K562 (cell line): ENCODE measurements around the gene CACNA1A. TPM values are rescaled to one million over a fixed set of nuclear protein-coding genes. Genes with fewer than 3 reads are reported as not detected.
A peak's percentile ranks its signal among the peaks of the same experiment; 100 is the strongest.

Experiments used
- ATAC-seq: fragments of 200-7000 bp; cut with Tn5 transposase; 3 replicates; pipeline ENCODE4 v1.9.1; 2020; ENCODE audit warnings: moderate library complexity
- BruUV-seq: library from RNA; stranded (reverse); fragments of 400-500 nt; replicated peaks from 2 replicates; lab custom pipeline; 2021; lab: Mats Ljungman, UMichigan
- CTCF ChIA-PET: fragments of 300-600 bp; formaldehyde crosslinking; extraction: SDS; loops from one replicate; lab custom pipeline; 2021; ENCODE audit warnings: low intra/inter-chr PET ratio; lab: Yijun Ruan, JAX
- POLR2A ChIA-PET: fragments of 300-600, 350-650 bp; sonication (Branson Sonifier 250); formaldehyde crosslinking; extraction: SDS; loops from one replicate; lab custom pipeline; 2021; ENCODE audit warnings: antibody characterized with exemption, inconsistent platforms; lab: Yijun Ruan, JAX
- DNase-seq, 4 experiments: peaks; one replicate each; pipeline versions ENCODE4 v3.0.0 to v3.0.0-alpha.2; 2011 to 2018; ENCODE audit warnings: low spot score in 3 of 4, mixed read lengths in 3 of 4; ENCODE audit errors: extremely low read depth in 1 of 4
- FAIRE-seq: peaks from 2 replicates; lab custom pipeline; 2011; peaks lifted over from hg19 to GRCh38; lab: Jason Lieb, UNC
- H2AFZ ChIP-seq: 2 replicates; pipeline ENCODE4 v1.6.0; 2011; ENCODE audit warnings: low read depth, low read length, control low read depth, inconsistent platforms
- H3K27ac ChIP-seq: fragments of 200-600 bp; 3 replicates; pipeline ENCODE4 v1.8.0; 2011; ENCODE audit warnings: low read depth, mild to moderate bottlenecking, control low read depth, inconsistent platforms, low read length, moderate library complexity, mixed read lengths; ENCODE audit errors: extremely low read depth
- H3K27me3 ChIP-seq, 2 experiments: fragments of 300-600 bp in 1 of 2; 2 replicates in 1 of 2; 3 replicates in 1 of 2; pipeline versions ENCODE4 v1.6.0 to v1.8.0; 2011; ENCODE audit warnings: inconsistent platforms in 2 of 2, low read length in 2 of 2, mild to moderate bottlenecking in 1 of 2, mixed read lengths in 1 of 2, moderate library complexity in 1 of 2; ENCODE audit not compliant: control insufficient read depth in 2 of 2, insufficient read depth in 2 of 2
- H3K36me3 ChIP-seq: fragments of 300-600 bp; 3 replicates; pipeline ENCODE4 v1.8.0; 2011; ENCODE audit warnings: mild to moderate bottlenecking, low read length, inconsistent platforms; ENCODE audit not compliant: control insufficient read depth, insufficient read depth
- H3K4me1 ChIP-seq, 2 experiments: fragments of 200-600 bp in 1 of 2; replicated peaks in 1 of 2; 2 replicates in 1 of 2; 3 replicates in 1 of 2; pipeline versions ENCODE4 v1.5.1 to v1.8.0; 2011; ENCODE audit warnings: inconsistent platforms in 2 of 2, low read length in 2 of 2, mild to moderate bottlenecking in 1 of 2, mixed read lengths in 1 of 2, moderate library complexity in 1 of 2; ENCODE audit not compliant: control insufficient read depth in 2 of 2, insufficient read depth in 2 of 2
- H3K4me2 ChIP-seq: 2 replicates; pipeline ENCODE4 v1.6.1; 2011; ENCODE audit warnings: low read length, control low read depth, inconsistent platforms, mixed read lengths; ENCODE audit not compliant: insufficient read depth
- H3K4me3 ChIP-seq: fragments of 200-600 bp; sonication (generic), shearing (Covaris generic); 2 replicates; pipeline ENCODE4 v1.5.1; 2016; ENCODE audit warnings: control low read depth, inconsistent platforms
- H3K79me2 ChIP-seq: fragments of 200-600 bp; 3 replicates; pipeline ENCODE4 v1.8.0; 2011; ENCODE audit warnings: low read length, inconsistent platforms; ENCODE audit not compliant: control insufficient read depth, insufficient read depth
- H3K9ac ChIP-seq, 2 experiments: 2 replicates each; pipeline versions ENCODE4 v1.6.0 to v1.6.1; 2011; ENCODE audit warnings: low read depth in 2 of 2, low read length in 2 of 2, control low read depth in 1 of 2, inconsistent platforms in 1 of 2, mild to moderate bottlenecking in 1 of 2, mixed read lengths in 1 of 2; ENCODE audit not compliant: insufficient read depth in 1 of 2
- H3K9me1 ChIP-seq: one replicate; pipeline ENCODE4 v1.6.0; 2011; ENCODE audit warnings: inconsistent platforms, mild to moderate bottlenecking, low read length, moderate library complexity; ENCODE audit not compliant: control insufficient read depth, insufficient read depth
- H3K9me3 ChIP-seq: replicated peaks from 2 replicates; pipeline ENCODE4 v1.5.1; 2011; ENCODE audit warnings: low read depth, low read length, inconsistent platforms; ENCODE audit not compliant: control insufficient read depth, insufficient read depth
- H4K20me1 ChIP-seq: replicated peaks from 2 replicates; pipeline ENCODE4 v1.6.1; 2011; ENCODE audit warnings: low read length, inconsistent platforms, mixed read lengths; ENCODE audit not compliant: control insufficient read depth, insufficient read depth
- EP400 ChIP-seq: fragments of 450-650 bp; IDR thresholded peaks from 2 replicates; pipeline ENCODE4 v1.6.1; 2017; ENCODE audit warnings: antibody characterized with exemption, mild to moderate bottlenecking, moderate library complexity
- NFXL1 ChIP-seq: fragments of 450-650 bp; formaldehyde crosslinking; IDR thresholded peaks from 2 replicates; pipeline ENCODE4 v1.4.0; 2021; ENCODE audit warnings: mild to moderate bottlenecking
- NR0B1 ChIP-seq: fragments of 450-650 bp; IDR thresholded peaks from one replicate; pipeline ENCODE4 v1.6.1; 2018; ENCODE audit warnings: mild to moderate bottlenecking, moderate library complexity; ENCODE audit not compliant: partially characterized antibody
- OTX1 ChIP-seq: fragments of 450-650 bp; formaldehyde crosslinking; IDR thresholded peaks from 2 replicates; pipeline ENCODE4 v1.4.0; 2022; ENCODE audit warnings: mild to moderate bottlenecking
- PHB2 ChIP-seq: fragments of 450-650 bp; IDR thresholded peaks from 2 replicates; pipeline ENCODE4 v1.6.1; 2017; ENCODE audit warnings: low read depth
- RBFOX2 ChIP-seq: fragments of 200-400 bp; formaldehyde crosslinking; IDR thresholded peaks from 2 replicates; pipeline ENCODE4 v1.6.1; 2017; ENCODE audit warnings: low read depth, mild to moderate bottlenecking, low read length, moderate library complexity
- SNIP1 ChIP-seq: fragments of 450-650 bp; IDR thresholded peaks from 2 replicates; pipeline ENCODE4 v1.7.1; 2017; ENCODE audit warnings: low read depth, mild to moderate bottlenecking
- SP2 ChIP-seq: IDR thresholded peaks from 2 replicates; pipeline ENCODE4 v1.6.1; 2011; ENCODE audit warnings: mild to moderate bottlenecking, low read depth, low read length, moderate library complexity; ENCODE audit not compliant: poor library complexity, severe bottlenecking; ENCODE audit errors: extremely low read depth
- SREBF2 ChIP-seq: sonication (generic); formaldehyde crosslinking; IDR thresholded peaks from 2 replicates; pipeline ENCODE4 v1.4.0; 2020; ENCODE audit warnings: mild to moderate bottlenecking, missing genetic modification reagents
- U2AF1 ChIP-seq: fragments of 200-400 bp; formaldehyde crosslinking; optimal IDR thresholded peaks from 2 replicates; pipeline ENCODE3; 2017; ENCODE audit warnings: mild to moderate bottlenecking, low read depth, low read length, moderate library complexity
- XRCC5 ChIP-seq: fragments of 200-400 bp; formaldehyde crosslinking; IDR thresholded peaks from 2 replicates; pipeline ENCODE4 v1.6.1; 2017; ENCODE audit warnings: low read depth, mild to moderate bottlenecking, low read length
- WGBS: fragments of 100-300 bp; shearing (Covaris generic); methylation state at CpG from one replicate; pipeline ENCODE4 v1.1.6; 2016; ENCODE audit warnings: low coverage, mixed read lengths; ENCODE audit not compliant: insufficient coverage; ENCODE audit errors: missing lambda C conversion rate; 5-methylcytosine and 5-hydroxymethylcytosine counted together
- in situ Hi-C: fragments of 300-500 bp; cut with MboI; formaldehyde crosslinking; loops from 4 replicates; pipeline ENCODE4 v1.15.0; 2018; ENCODE audit warnings: inconsistent platforms, mixed read lengths
- intact Hi-C: fragments of 100-400 bp; cut with micrococcal nuclease; formaldehyde crosslinking; loops from 2 replicates; pipeline ENCODE4 v1.14.2; 2022
- polyA plus RNA-seq, 8 experiments: library from polyadenylated mRNA; depleted of rRNA in 4 of 8; stranded (reverse) in 5 of 8; unstranded in 3 of 8; fragments of >200 nt; fragmentation: Nextera tagmentation in 2 of 8; fragmentation: Illumina TruSeq in 1 of 8; extraction: Ambion mirVana in 2 of 8; extraction: Trizol in 1 of 8; gene quantifications; 2 replicates each; pipeline versions ENCODE4 v1.2.1 to v1.2.3, GENCODE V29; 2011 to 2014; ENCODE audit warnings: inconsistent platforms in 1 of 8, missing spikeins in 1 of 8
- total RNA-seq, 7 experiments: library from RNA; depleted of rRNA in 6 of 7; stranded (reverse); fragments of >200 nt in 6 of 7; fragmentation: Illumina TruSeq in 2 of 7; extraction: Trizol in 2 of 7; gene quantifications; 2 replicates each; pipeline versions ENCODE4 v1.2.1 to v1.2.3, GENCODE V29; 2011 to 2021; ENCODE audit warnings: low replicate concordance in 1 of 7
- TF ChIP-seq, protein P1 (sequence below), 2 experiments: IDR thresholded peaks in 1 of 2; conservative IDR thresholded peaks in 1 of 2; 2 replicates each; pipeline ENCODE4 v1.6.1; 2016; ENCODE audit warnings: low read depth in 2 of 2, mild to moderate bottlenecking in 1 of 2, missing compliant biosample characterization in 1 of 2, missing genetic modification characterization in 1 of 2, moderate library complexity in 1 of 2
- TF ChIP-seq, protein P2 (sequence below): sonication (generic); formaldehyde crosslinking; IDR thresholded peaks from 2 replicates; pipeline ENCODE4 v1.8.0; 2022; ENCODE audit warnings: mild to moderate bottlenecking, missing genetic modification reagents

Gene CACNA1A
- total and polyA plus RNA-seq, 9 of the 15 experiments (the other 6 are each of a cell fraction or from before 2014, with no cell fraction given) = 0.03 to 0.20 (median 0.09) TPM; not detected in 1

- no TSS peak for BruUV-seq
- POLR2A ChIA-PET = no interaction called here
- no peaks in the 10 kb centered on the region for H3K9me1 ChIP-seq
- H3K27me3 ChIP-seq = peaks cover 3 to 14% of the 10 kb centered on the region in 2 experiments; a peak in 3 of 5 replicates
- no peak overlapping the region for H3K9ac ChIP-seq
- FAIRE-seq (peak; percentile 35), ATAC-seq (no peak), DNase-seq (peak in 1 of 4 experiments; percentile 18)
- CTCF ChIA-PET = no interaction called here
- H3K79me2 ChIP-seq = no peaks in the 10 kb centered on the region
- H3K36me3 ChIP-seq = no peaks in the 10 kb centered on the region
- no peak overlapping the region for H3K27ac ChIP-seq
- no peaks in the 10 kb centered on the region for H4K20me1 ChIP-seq
- WGBS = 0% methylated on average over 7 of the region's 7 CpGs
- H3K4me1 ChIP-seq = no peaks in the 10 kb centered on the region
- in situ Hi-C loops (no loop called here), intact Hi-C loops (loop anchor here (1.0 kb wide), 1 partner anchor 58 kb away; no protein-coding TSS in a partner anchor)
- H3K4me2 ChIP-seq = no peak overlapping the region
- no peak overlapping the region for H3K4me3 ChIP-seq
- H3K9me3 ChIP-seq = no peaks in the 10 kb centered on the region
- H2AFZ ChIP-seq = 0 out of 2 replicates have a peak overlapping the region, but pooled peaks have one; percentile 61
- TF ChIP-seq OTX1 (CRISPR knock-in tag) (no peak), EP400 (peak; percentile 42), U2AF1 (no peak), SP2 (no peak), NR0B1 (no peak), RBFOX2 (no peak), NFXL1 (CRISPR knock-in tag) (no peak), SREBF2 (CRISPR knock-in tag) (no peak), SNIP1 (no peak), XRCC5 (no peak), PHB2 (no peak)
- TF ChIP-seq, protein P1, sequence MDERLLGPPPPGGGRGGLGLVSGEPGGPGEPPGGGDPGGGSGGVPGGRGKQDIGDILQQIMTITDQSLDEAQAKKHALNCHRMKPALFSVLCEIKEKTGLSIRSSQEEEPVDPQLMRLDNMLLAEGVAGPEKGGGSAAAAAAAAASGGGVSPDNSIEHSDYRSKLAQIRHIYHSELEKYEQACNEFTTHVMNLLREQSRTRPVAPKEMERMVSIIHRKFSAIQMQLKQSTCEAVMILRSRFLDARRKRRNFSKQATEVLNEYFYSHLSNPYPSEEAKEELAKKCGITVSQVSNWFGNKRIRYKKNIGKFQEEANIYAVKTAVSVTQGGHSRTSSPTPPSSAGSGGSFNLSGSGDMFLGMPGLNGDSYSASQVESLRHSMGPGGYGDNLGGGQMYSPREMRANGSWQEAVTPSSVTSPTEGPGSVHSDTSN (CRISPR knock-in tag; IDR thresholded peaks at IDR 0.05; ENCODE audit: low read depth) = no peak
- TF ChIP-seq, protein P1 (tag; conservative IDR thresholded peaks at IDR 0.05; ENCODE audit: low read depth) = no peak
- TF ChIP-seq, protein P2, sequence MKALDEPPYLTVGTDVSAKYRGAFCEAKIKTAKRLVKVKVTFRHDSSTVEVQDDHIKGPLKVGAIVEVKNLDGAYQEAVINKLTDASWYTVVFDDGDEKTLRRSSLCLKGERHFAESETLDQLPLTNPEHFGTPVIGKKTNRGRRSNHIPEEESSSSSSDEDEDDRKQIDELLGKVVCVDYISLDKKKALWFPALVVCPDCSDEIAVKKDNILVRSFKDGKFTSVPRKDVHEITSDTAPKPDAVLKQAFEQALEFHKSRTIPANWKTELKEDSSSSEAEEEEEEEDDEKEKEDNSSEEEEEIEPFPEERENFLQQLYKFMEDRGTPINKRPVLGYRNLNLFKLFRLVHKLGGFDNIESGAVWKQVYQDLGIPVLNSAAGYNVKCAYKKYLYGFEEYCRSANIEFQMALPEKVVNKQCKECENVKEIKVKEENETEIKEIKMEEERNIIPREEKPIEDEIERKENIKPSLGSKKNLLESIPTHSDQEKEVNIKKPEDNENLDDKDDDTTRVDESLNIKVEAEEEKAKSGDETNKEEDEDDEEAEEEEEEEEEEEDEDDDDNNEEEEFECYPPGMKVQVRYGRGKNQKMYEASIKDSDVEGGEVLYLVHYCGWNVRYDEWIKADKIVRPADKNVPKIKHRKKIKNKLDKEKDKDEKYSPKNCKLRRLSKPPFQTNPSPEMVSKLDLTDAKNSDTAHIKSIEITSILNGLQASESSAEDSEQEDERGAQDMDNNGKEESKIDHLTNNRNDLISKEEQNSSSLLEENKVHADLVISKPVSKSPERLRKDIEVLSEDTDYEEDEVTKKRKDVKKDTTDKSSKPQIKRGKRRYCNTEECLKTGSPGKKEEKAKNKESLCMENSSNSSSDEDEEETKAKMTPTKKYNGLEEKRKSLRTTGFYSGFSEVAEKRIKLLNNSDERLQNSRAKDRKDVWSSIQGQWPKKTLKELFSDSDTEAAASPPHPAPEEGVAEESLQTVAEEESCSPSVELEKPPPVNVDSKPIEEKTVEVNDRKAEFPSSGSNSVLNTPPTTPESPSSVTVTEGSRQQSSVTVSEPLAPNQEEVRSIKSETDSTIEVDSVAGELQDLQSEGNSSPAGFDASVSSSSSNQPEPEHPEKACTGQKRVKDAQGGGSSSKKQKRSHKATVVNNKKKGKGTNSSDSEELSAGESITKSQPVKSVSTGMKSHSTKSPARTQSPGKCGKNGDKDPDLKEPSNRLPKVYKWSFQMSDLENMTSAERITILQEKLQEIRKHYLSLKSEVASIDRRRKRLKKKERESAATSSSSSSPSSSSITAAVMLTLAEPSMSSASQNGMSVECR (CRISPR knock-in tag) = no peak
Observed at GRCh38 chr19:13334801-13335481, 171.3 kb downstream of the CACNA1A start.
